ENCODE results near the gene LIN28B. TPM values are rescaled to one million over a fixed set of nuclear protein-coding genes. Genes with fewer than 3 reads are reported as not detected.

The LIN28B gene
- total RNA-seq, 1 experiment from 2014 or later = 0.25 TPM

- Histone ChIP-seq H3K4me3 (replicated peaks in 1 of 2; ENCODE audit: low read depth in 1 of 2, low read length in 2 of 2) (no peak overlapping the region), H4K20me1 (ENCODE audit: insufficient read depth) (no peaks in the 10 kb centered on the region), H3K27me3 (ENCODE audit: insufficient read depth, low read length) (no peaks in the 10 kb centered on the region), H3K9ac (ENCODE audit: low read length) (no peak overlapping the region), H3K27ac (ENCODE audit: low read depth, low read length) (no peak overlapping the region), H3K4me1 (ENCODE audit: control insufficient read depth in 1 of 2, insufficient read depth in 2 of 2, low read length in 2 of 2) (no peaks in the 10 kb centered on the region), H3K9me2 (ENCODE audit: insufficient read depth) (no peaks in the 10 kb centered on the region), H3K36me3 (ENCODE audit: control insufficient read depth in 1 of 2, insufficient read depth in 2 of 2, low read length in 2 of 2) (no peaks in the 10 kb centered on the region), H2AFZ (ENCODE audit: low read depth, low read length, poor library complexity, severe bottlenecking) (no peak overlapping the region), H3K79me2 (ENCODE audit: insufficient read depth, low read length) (no peaks in the 10 kb centered on the region), H3K4me2 (ENCODE audit: low read length) (no peak overlapping the region), H3K9me3 (ENCODE audit: control insufficient read depth in 1 of 2, insufficient read depth in 1 of 2, low read depth in 1 of 2, low read length in 2 of 2) (no peaks in the 10 kb centered on the region)
- no TSS peak for BruUV-seq (replicated peaks)
- POLR2A ChIA-PET = no interaction called here
- TF ChIP-seq ELF1 (IDR thresholded peaks at IDR 0.05; ENCODE audit: borderline replicate concordance, low read depth) = no peak
- TF ChIP-seq CTCF (IDR thresholded peaks at IDR 0.05 in 2 of 3, conservative IDR thresholded peaks at IDR 0.05 in 1 of 3; ENCODE audit: borderline replicate concordance in 1 of 3, insufficient read depth in 1 of 3, low read depth in 2 of 3, low read length in 2 of 3) = no peak
- TF ChIP-seq REST (IDR thresholded peaks at IDR 0.05; ENCODE audit: low read depth) = no peak
- TF ChIP-seq ZFX (IDR thresholded peaks at IDR 0.05) = no peak
- TF ChIP-seq POLR2A (IDR thresholded peaks at IDR 0.05; ENCODE audit: borderline replicate concordance, extremely low read depth, insufficient read depth, insufficient read length) = no peak
- no peak for TF ChIP-seq EGR1 (IDR thresholded peaks at IDR 0.05; ENCODE audit: low read depth)
- no peak for TF ChIP-seq SP1 (IDR thresholded peaks at IDR 0.05; ENCODE audit: low read depth)
- no peak for TF ChIP-seq FOSL1 (IDR thresholded peaks at IDR 0.05; ENCODE audit: low read depth)
- TF ChIP-seq SRF (IDR thresholded peaks at IDR 0.05; ENCODE audit: low read depth) = no peak
- TF ChIP-seq JUND (IDR thresholded peaks at IDR 0.05) = no peak
- no peak for TF ChIP-seq YY1 (IDR thresholded peaks at IDR 0.05; ENCODE audit: extremely low read depth, insufficient replicate concordance, low read depth, low read length)
- no peak for TF ChIP-seq ZBTB33 (IDR thresholded peaks at IDR 0.05; ENCODE audit: extremely low read depth, insufficient replicate concordance, low read length)
- no peak for TF ChIP-seq CBX3 (IDR thresholded peaks at IDR 0.05; ENCODE audit: low read depth)
- ATAC-seq (no peak), DNase-seq (ENCODE audit: low read depth, low spot score) (no peak)
- intact Hi-C loops (cut with micrococcal nuclease) = no loop called here
- RAD21 ChIA-PET (ENCODE audit: low non-redundant PET in 1 of 2, low total read pairs in 2 of 2, uncharacterized antibody in 2 of 2, unreplicated experiment in 2 of 2) = no interaction called here
- CTCF ChIA-PET = interaction anchor here (1.4 to 1.5 kb wide), 2 partner anchors 36 to 46 kb away, joined by 4 to 5 read pairs; no protein-coding TSS in a partner anchor
These were observed 85.0 kb downstream of the LIN28B start for GRCh38 chr6:105041880-105042279.

All from HCT116 (cell line).